Peyer's patch (tissue), 4 donors: ENCODE results near the gene SIX5. TPM values are rescaled to one million over a fixed set of nuclear protein-coding genes. Genes with fewer than 3 reads are reported as not detected.

ENCODE experiments used
- DNase-seq, 3 donors: peaks; one replicate each; pipeline ENCODE4 v3.0.0-alpha.2; 2017 to 2019
- H3K27ac ChIP-seq, 4 donors: fragments of 200-600 bp; sonication (generic); one replicate each; pipeline ENCODE4 v1.5.1; 2016 to 2019
- H3K27me3 ChIP-seq, 2 donors: fragments of 200-600 bp; sonication (generic); one replicate each; pipeline ENCODE4 v1.5.1; 2019
- H3K36me3 ChIP-seq, 3 donors: fragments of 200-600 bp; sonication (generic); one replicate each; pipeline ENCODE4 v1.5.1; 2016 to 2019
- H3K4me1 ChIP-seq, 4 donors: fragments of 200-600 bp; sonication (generic); one replicate each; pipeline ENCODE4 v1.5.1; 2016 to 2019
- H3K4me3 ChIP-seq, 4 donors: fragments of 200-600 bp; sonication (generic); 1 replicate in 3 of 4; 2 replicates in 1 of 4; pipeline ENCODE4 v1.5.1; 2016 to 2019; ENCODE audit warnings: mild to moderate bottlenecking in 1 of 4
- H3K9me3 ChIP-seq, 4 donors: fragments of 200-600 bp; sonication (generic); one replicate each; pipeline ENCODE4 v1.5.1; 2016 to 2019; ENCODE audit warnings: mild to moderate bottlenecking in 1 of 4
- CTCF ChIP-seq, 6 experiments: fragments of 450-650 bp in 4 of 6; fragments of 200-600 bp in 2 of 6; sonication (generic) in 1 of 6; IDR thresholded peaks; one replicate each; pipeline ENCODE4 v1.5.1; 2017 to 2019; ENCODE audit warnings: antibody characterized with exemption in 6 of 6, mild to moderate bottlenecking in 3 of 6, moderate library complexity in 1 of 6
- POLR2A ChIP-seq, 2 donors: fragments of 450-650 bp; IDR thresholded peaks; one replicate each; pipeline ENCODE4 v1.5.1; 2017; ENCODE audit warnings: antibody characterized with exemption in 2 of 2, mild to moderate bottlenecking in 2 of 2, moderate library complexity in 2 of 2
- total RNA-seq, 4 donors: library from RNA; depleted of rRNA; stranded (reverse); fragments of >200 nt; gene quantifications; one replicate each; pipeline ENCODE4 v1.1.0, GENCODE V29; 2016

The SIX5 gene
- total RNA-seq, 4 donors from 2014 or later: 3.3 to 11.5 (median 6.2) TPM

DNA sequence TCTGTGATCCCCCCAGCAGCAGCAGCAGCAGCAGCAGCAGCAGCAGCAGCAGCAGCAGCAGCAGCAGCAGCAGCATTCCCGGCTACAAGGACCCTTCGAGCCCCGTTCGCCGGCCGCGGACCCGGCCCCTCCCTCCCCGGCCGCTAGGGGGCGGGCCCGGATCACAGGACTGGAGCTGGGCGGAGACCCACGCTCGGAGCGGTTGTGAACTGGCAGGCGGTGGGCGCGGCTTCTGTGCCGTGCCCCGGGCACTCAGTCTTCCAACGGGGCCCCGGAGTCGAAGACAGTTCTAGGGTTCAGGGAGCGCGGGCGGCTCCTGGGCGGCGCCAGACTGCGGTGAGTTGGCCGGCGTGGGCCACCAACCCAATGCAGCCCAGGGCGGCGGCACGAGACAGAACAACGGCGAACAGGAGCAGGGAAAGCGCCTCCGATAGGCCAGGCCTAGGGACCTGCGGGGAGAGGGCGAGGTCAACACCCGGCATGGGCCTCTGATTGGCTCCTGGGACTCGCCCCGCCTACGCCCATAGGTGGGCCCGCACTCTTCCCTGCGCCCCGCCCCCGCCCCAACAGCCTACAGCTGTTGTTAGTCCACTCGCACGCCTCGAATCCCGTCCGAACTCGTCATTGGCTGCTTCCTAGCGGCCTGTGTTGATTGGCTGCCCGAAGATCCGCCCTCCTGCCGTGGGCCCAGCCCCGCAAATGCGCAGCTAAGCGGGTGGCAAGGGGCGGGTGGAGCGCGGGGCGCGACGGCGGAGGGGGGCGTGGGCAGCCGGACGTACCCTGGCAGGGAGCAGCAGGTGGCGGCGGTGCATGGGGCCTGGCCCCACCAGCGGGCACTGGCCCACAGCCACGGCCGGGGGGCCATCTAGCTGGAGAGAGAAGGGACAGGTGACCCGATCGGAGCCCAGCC is 1.4 kb upstream of the SIX5 start:
- DNase-seq: peak; percentile 91 to 98 (median 98)
- TF ChIP-seq CTCF (IDR thresholded peaks at IDR 0.05) (peak; percentile 80 to 97 (median 96)), POLR2A (IDR thresholded peaks at IDR 0.05) (peak; percentile 24 to 47)
- H3K9me3 ChIP-seq: no peaks in the 10 kb centered on the region
- peaks cover 0 to 42% (median 13%) of the 10 kb centered on the region in 4 donors for H3K4me1 ChIP-seq
- H3K4me3 ChIP-seq: peak overlapping the region; percentile 50 to 89 (median 84)
- no peaks in the 10 kb centered on the region for H3K36me3 ChIP-seq
- peak overlapping the region; percentile 76 to 99 (median 91) for H3K27ac ChIP-seq
- H3K27me3 ChIP-seq: no peaks in the 10 kb centered on the region

- Histone ChIP-seq H3K27ac (peak overlapping the region; percentile 76 to 99 (median 91)), H3K36me3 (no peaks in the 10 kb centered on the region), H3K4me3 (peak overlapping the region; percentile 50 to 89 (median 84)), H3K4me1 (peaks cover 0 to 47% (median 13%) of the 10 kb centered on the region in 4 donors), H3K9me3 (no peaks in the 10 kb centered on the region), H3K27me3 (no peaks in the 10 kb centered on the region)
- TF ChIP-seq POLR2A (IDR thresholded peaks at IDR 0.05) (no peak), CTCF (IDR thresholded peaks at IDR 0.05) (no peak)
- peak in 2 of 3 donors; percentile 58 to 77 for DNase-seq
Observed at GRCh38 chr19:45769821-45770191, 754 bp upstream of the SIX5 start.

DNA sequence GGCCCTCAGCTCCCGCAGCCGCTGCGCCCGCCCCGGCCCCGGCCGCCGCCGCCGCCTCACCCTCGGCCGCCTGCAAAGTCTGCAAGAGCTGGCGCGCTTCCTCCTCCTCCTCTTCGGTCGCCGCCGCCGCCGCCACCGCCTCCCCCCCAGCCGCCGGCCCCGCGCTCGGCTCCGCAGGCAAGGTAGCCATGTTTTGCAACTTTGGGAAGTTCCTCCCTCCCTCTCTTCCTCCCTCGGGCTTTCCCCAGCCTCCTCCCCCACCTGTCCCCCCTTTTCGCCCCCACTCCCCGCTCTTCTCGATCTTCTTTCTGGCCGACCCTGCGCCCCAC is 433 bp downstream of the SIX5 start:
- DNase-seq: peak in 1 of 3 donors; percentile 26
- H3K27me3 ChIP-seq: no peaks in the 10 kb centered on the region
- H3K9me3 ChIP-seq: no peaks in the 10 kb centered on the region
- TF ChIP-seq CTCF (IDR thresholded peaks at IDR 0.05) (no peak), POLR2A (IDR thresholded peaks at IDR 0.05) (no peak)
- H3K4me3 ChIP-seq: peak overlapping the region; percentile 50 to 89 (median 84)
- H3K36me3 ChIP-seq: no peaks in the 10 kb centered on the region
- H3K27ac ChIP-seq: peak overlapping the region; percentile 79 to 99 (median 91)
- peaks cover 0 to 59% (median 13%) of the 10 kb centered on the region in 4 donors for H3K4me1 ChIP-seq

GRCh38 chr19:45767881-45768654 is 984 bp downstream of the SIX5 start:
- Histone ChIP-seq H3K4me1 (peaks cover 0 to 60% (median 13%) of the 10 kb centered on the region in 4 donors), H3K36me3 (no peaks in the 10 kb centered on the region), H3K27ac (peak overlapping the region; percentile 79 to 99 (median 91)), H3K9me3 (no peaks in the 10 kb centered on the region), H3K27me3 (no peaks in the 10 kb centered on the region), H3K4me3 (peak overlapping the region; percentile 50 to 89 (median 84))
- TF ChIP-seq POLR2A (IDR thresholded peaks at IDR 0.05) (no peak), CTCF (IDR thresholded peaks at IDR 0.05) (no peak)
- peak; percentile 29 to 73 (median 72) for DNase-seq

DNA sequence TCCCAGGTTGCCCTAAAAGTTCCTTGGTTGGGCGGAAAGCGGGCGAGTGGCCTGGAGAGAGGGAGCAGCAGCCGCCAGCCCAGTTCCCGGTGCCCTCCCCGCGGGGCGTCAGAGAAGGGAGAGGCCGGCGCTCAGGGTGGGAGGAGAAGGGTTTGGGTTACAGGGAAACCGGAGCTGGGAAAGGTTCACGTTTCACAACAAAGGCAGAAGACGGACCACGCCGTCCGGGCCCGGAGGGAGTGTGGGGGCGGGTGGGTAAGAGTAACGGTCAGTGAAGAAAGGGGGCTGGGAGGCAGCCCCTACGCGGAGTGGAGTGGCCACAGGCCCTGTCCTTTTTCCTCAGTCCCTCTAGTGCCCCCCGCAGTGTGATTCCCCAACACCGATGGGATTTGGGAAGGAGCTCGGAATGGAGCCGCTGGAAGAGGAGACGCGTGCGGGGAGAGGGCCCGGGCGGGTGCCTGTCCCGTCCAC is 1.6 kb downstream of the SIX5 start:
- Histone ChIP-seq H3K36me3 (no peaks in the 10 kb centered on the region), H3K27ac (peak overlapping the region; percentile 79 to 99 (median 91)), H3K9me3 (no peaks in the 10 kb centered on the region), H3K4me3 (peak overlapping the region; percentile 50 to 89 (median 84)), H3K27me3 (no peaks in the 10 kb centered on the region), H3K4me1 (peaks cover 0 to 54% (median 13%) of the 10 kb centered on the region in 4 donors)
- TF ChIP-seq POLR2A (IDR thresholded peaks at IDR 0.05): peak in 1 of 2 donors; percentile 32
- TF ChIP-seq CTCF (IDR thresholded peaks at IDR 0.05): no peak
- peak in 2 of 3 donors; percentile 68 to 72 for DNase-seq
